SU-DHL-6 (cell line): ENCODE data around the gene ACTN4.

Experiments
- H2AFZ ChIP-seq: fragments of 200-600 bp; sonication (generic); 2 replicates; pipeline ENCODE4 v1.6.1; 2014; ENCODE audit warnings: low read depth, mild to moderate bottlenecking, moderate library complexity, mixed read lengths, antibody characterized with exemption, low read length; ENCODE audit not compliant: severe bottlenecking
- H3F3A ChIP-seq: fragments of 200-600 bp; shearing (Covaris generic); 2 replicates; pipeline ENCODE4 v1.6.0; 2016; ENCODE audit warnings: antibody characterized with exemption, mild to moderate bottlenecking; ENCODE audit not compliant: insufficient read depth
- H3K27ac ChIP-seq: fragments of 200-600 bp; sonication (generic); 2 replicates; pipeline ENCODE4 v1.5.1; 2016; ENCODE audit warnings: low read depth, mild to moderate bottlenecking, low read length, moderate library complexity, mixed read lengths
- H3K27me3 ChIP-seq: fragments of 200-600 bp; sonication (generic), shearing (Covaris generic); 2 replicates; pipeline ENCODE4 v1.6.0; 2014; ENCODE audit warnings: mild to moderate bottlenecking, low read length
- H3K36me3 ChIP-seq: fragments of 200-600 bp; sonication (generic); 2 replicates; pipeline ENCODE4 v1.6.1; 2014; ENCODE audit warnings: mild to moderate bottlenecking, low read length, mixed read lengths
- H3K4me2 ChIP-seq: fragments of 300-600, 200-600 bp; shearing (Covaris generic), sonication (generic); 2 replicates; pipeline ENCODE4 v1.6.0; 2014; ENCODE audit warnings: low read length, low read depth, mild to moderate bottlenecking; ENCODE audit not compliant: poor library complexity, severe bottlenecking
- H3K4me3 ChIP-seq: fragments of 200-600 bp; sonication (generic); 2 replicates; pipeline ENCODE4 v1.5.1; 2014; ENCODE audit warnings: antibody characterized with exemption, low read length, mild to moderate bottlenecking, mixed read lengths; ENCODE audit not compliant: insufficient read depth, poor library complexity, severe bottlenecking
- H3K79me2 ChIP-seq: fragments of 200-600 bp; sonication (generic); 2 replicates; pipeline ENCODE4 v1.6.1; 2014; ENCODE audit warnings: mild to moderate bottlenecking, low read length, moderate library complexity; ENCODE audit not compliant: insufficient read depth
- H3K9ac ChIP-seq: fragments of 200-600 bp; sonication (generic); 2 replicates; pipeline ENCODE4 v1.7.0; 2014; ENCODE audit warnings: mild to moderate bottlenecking, low read length
- H3K9me2 ChIP-seq: fragments of 200-600 bp; sonication (generic); replicated peaks from 2 replicates; pipeline ENCODE4 v1.6.1; 2014; ENCODE audit warnings: low read length; ENCODE audit not compliant: insufficient read depth
- H3K9me3 ChIP-seq: fragments of 200-600 bp; sonication (generic); 2 replicates; pipeline ENCODE4 v1.6.1; 2014; ENCODE audit warnings: low read length, mixed read lengths; ENCODE audit not compliant: insufficient read depth
- H4K20me1 ChIP-seq: fragments of 200-600 bp; sonication (generic); 2 replicates; pipeline ENCODE4 v1.6.1; 2014; ENCODE audit warnings: low read depth, mild to moderate bottlenecking, antibody characterized with exemption, low read length, moderate library complexity, mixed read lengths
- CTCF ChIP-seq: fragments of 200-600 bp; sonication (generic); IDR thresholded peaks from one replicate; pipeline ENCODE4 v1.5.1; 2017; ENCODE audit warnings: antibody characterized with exemption, mild to moderate bottlenecking, low read length, moderate library complexity; ENCODE audit not compliant: insufficient read depth, poor library complexity, severe bottlenecking
- EZH2phosphoT487 ChIP-seq: fragments of 200-600 bp; sonication (generic), shearing (Covaris generic); conservative IDR thresholded peaks from 2 replicates; pipeline ENCODE4 v1.6.1; 2018; ENCODE audit warnings: mild to moderate bottlenecking, antibody characterized with exemption, low read length, moderate library complexity, mixed read lengths

ACTN4 gene

GRCh38 chr19:38634757-38635482, 12.5 kb upstream of the ACTN4 start:
- H2AFZ ChIP-seq = no peak overlapping the region
- no peaks in the 10 kb centered on the region for H3K9me3 ChIP-seq
- no peak overlapping the region for H3K27ac ChIP-seq
- no peaks in the 10 kb centered on the region for H4K20me1 ChIP-seq
- H3K4me2 ChIP-seq = no peak overlapping the region
- no peaks in the 10 kb centered on the region; the same call in 1 of the 2 replicates for H3F3A ChIP-seq
- no peaks in the 10 kb centered on the region for H3K27me3 ChIP-seq
- no peaks in the 10 kb centered on the region for H3K36me3 ChIP-seq
- no peaks in the 10 kb centered on the region for H3K9me2 ChIP-seq
- no peak overlapping the region for H3K9ac ChIP-seq
- H3K79me2 ChIP-seq = no peaks in the 10 kb centered on the region
- TF ChIP-seq EZH2phosphoT487 = no peak
- peak; percentile 86 for TF ChIP-seq CTCF
- H3K4me3 ChIP-seq = no peak overlapping the region

DNA sequence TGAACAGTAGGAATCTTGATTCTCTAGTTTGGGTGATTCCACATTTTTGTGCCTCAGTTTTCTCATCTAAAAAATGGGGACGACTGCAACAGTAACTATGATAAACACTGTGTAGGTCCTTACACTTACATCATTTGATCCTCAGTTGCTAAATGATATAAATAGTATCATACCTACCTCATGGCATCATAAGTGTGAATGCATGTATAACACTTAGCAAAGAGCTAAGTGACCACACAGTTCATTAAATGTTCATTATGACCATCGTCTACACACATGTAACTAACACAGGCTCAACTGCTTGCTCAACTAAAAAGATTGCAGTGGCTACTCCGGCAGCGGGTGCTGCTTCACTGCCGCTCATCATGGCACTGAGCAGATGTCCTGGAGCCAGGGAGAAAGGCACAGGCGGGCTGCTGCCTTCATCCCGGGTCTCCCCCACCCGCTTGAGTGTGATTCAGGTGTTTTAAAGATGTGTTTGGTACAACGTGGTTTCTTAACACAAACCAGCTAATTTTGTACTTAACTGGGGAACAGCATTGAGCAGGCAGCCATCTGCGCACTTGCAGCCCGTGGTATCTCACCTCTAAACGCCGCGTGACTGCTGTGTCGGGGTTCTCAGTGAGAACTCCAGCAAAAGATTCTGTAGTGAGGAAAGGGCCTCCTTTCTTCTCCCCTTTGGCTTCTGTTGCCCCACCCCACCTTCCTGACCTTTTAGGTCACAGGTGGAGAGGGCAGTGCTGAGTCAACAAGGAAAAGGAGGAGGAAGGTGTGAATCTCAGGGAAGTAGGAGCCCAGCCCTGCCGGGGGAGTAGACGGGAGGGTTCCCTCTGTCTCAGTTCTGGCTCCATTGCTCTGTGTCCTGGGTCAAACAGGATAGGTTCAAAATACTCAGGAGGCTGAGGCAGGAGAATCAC, 11.7 kb upstream of the ACTN4 start:
- H2AFZ ChIP-seq = no peak overlapping the region
- H3K9me2 ChIP-seq = no peaks in the 10 kb centered on the region
- H3K4me2 ChIP-seq = no peak overlapping the region
- H3K27ac ChIP-seq = no peak overlapping the region
- no peak overlapping the region for H3K4me3 ChIP-seq
- TF ChIP-seq EZH2phosphoT487 = no peak
- no peak for TF ChIP-seq CTCF
- H4K20me1 ChIP-seq = no peaks in the 10 kb centered on the region
- no peaks in the 10 kb centered on the region for H3K36me3 ChIP-seq
- H3K79me2 ChIP-seq = no peaks in the 10 kb centered on the region
- H3K27me3 ChIP-seq = no peaks in the 10 kb centered on the region
- H3F3A ChIP-seq = no peaks in the 10 kb centered on the region; the same call in 1 of the 2 replicates
- no peaks in the 10 kb centered on the region for H3K9me3 ChIP-seq
- H3K9ac ChIP-seq = no peak overlapping the region

DNA sequence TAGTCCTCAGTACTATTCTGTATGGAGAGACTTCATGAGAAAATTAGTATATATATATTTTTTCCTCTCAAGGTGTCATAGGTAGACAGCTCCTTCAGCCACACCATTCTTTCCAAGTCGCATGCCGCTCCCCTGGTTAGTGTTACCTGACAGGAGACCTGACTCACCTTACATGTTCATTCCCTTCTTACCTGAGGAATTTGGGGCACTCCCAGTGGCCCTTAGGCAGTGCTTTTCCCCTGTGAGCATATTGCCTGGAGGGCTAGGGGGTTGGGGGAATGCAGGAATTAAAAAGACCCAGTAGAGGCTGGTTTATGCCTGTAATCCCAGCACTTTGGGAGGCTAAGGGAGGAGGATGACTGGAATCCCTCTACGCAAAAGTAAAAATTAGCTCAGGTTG, 9.0 kb upstream of the ACTN4 start:
- Histone ChIP-seq H2AFZ (no peak overlapping the region), H3K36me3 (no peaks in the 10 kb centered on the region), H3K9me3 (no peaks in the 10 kb centered on the region), H3K79me2 (no peaks in the 10 kb centered on the region), H3K27me3 (no peaks in the 10 kb centered on the region), H3K4me3 (no peak overlapping the region), H3K4me2 (no peak overlapping the region), H3K9me2 (no peaks in the 10 kb centered on the region), H4K20me1 (no peaks in the 10 kb centered on the region), H3K27ac (no peak overlapping the region), H3F3A (no peaks in the 10 kb centered on the region), H3K9ac (no peak overlapping the region)
- TF ChIP-seq EZH2phosphoT487 (no peak), CTCF (no peak)
